GM18520 (cell line): ENCODE measurements around the gene GRM7.

Source experiments
- ATAC-seq: cut with Tn5 transposase; IDR thresholded peaks from one replicate; pipeline ENCODE4 v1.9.1; 2021; ENCODE audit not compliant: unreplicated experiment

The GRM7 gene

DNA sequence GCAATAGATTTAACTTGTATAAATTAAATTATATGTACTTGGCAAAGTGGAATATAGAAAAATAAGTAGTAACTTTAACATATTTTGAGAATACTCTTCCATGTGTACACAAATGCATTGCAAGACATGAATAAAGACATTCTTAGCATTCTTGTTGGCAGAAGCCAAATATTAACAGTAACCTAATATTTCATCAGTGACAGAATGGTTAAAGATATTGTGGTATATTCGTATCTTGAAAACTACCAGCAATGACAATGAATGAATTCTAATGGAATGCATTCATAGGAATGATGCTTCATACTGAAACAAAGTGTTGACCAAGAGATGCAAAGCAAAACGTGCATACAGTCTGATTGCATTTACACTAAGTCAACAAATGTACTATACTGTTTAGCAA lies 524.7 kb downstream of the GRM7 start:
- ATAC-seq: no peak

DNA sequence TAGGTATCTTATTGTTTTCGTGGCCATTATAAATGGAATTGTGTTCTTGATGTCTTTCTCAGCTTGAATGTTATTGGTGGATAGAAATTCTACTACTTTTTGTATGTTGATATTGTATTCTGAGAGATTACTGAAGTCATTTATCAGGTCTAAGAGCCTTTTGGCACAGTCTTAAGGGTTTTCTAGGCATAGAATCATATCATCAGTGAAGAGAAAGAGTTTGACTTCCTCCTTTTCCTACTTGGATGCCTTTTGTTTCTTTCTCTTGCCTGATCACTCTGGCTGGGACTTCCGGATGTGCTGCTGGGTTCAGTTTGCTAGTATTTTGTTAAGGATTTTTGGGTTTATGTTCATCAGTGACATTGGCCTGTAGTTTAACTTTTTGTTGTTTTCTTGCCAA lies 527.1 kb downstream of the GRM7 start:
- no peak for ATAC-seq

DNA sequence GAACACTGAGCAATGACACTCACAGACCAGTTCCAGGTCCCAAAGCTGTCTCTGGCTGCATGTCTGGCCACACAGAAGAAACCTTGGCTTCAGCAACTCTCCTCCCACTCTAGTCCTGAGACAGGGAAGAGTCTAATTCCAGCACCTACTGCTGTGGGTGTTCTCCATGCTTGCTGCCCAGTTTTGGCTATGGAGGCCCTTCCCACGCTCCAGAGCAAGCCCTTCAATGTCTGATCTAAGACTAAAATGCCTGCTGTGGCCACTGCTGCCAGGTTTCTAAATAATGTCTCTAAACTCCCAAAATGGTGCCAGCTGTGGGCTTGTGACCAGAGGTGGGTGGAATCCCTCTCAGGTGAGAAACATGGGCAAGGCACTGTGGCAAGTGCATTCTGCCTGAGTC lies 531.3 kb downstream of the GRM7 start:
- no peak for ATAC-seq

DNA sequence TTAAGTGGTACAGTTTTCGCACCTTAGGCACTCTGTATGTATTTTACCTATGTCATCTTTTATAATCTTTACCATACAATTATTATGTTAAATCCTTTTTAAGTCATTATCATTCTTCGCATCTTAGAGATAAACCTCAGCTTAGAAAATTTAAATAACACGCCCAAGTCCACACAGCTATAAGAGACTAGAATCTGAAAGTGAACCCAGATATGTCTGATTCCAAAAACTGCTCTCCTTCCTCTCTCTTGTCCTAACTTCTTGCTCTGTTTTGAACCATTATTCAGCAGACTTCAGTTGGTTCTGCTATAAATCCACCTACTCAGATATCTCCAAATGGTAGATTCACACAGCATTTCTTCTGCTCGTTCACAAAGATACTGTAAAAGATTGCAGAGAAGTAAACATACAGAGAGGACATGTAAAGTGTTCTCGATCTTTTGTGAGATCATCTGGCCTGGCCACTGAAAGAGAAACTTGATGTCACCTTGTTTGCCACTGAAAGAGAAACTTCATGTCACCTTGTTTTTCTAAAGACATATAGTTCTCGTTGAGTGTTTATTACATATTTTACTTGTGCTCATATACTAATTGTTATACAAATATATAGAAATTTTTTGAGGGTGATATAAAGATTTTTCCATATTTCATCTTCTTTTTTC lies 533.2 kb downstream of the GRM7 start:
- ATAC-seq: peak; percentile 62

DNA sequence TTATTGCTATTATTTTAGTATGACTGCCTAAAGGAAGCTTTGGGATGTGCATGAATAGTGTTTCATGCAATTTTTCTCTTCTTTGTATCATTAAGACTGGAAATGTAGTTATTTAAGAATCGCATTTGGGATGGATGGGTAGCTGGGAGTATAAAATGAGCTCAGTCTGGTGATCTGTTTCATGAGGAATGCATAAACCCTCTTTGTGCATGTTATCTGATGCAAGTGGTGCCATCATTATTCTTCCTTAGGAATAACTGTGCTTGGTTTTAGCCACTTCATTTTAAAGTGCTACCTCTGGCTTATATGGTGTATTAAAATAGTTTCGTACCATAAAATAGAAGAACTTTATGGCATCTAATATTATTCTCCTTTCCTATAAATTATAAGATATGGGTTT lies 535.6 kb downstream of the GRM7 start:
- no peak for ATAC-seq

DNA sequence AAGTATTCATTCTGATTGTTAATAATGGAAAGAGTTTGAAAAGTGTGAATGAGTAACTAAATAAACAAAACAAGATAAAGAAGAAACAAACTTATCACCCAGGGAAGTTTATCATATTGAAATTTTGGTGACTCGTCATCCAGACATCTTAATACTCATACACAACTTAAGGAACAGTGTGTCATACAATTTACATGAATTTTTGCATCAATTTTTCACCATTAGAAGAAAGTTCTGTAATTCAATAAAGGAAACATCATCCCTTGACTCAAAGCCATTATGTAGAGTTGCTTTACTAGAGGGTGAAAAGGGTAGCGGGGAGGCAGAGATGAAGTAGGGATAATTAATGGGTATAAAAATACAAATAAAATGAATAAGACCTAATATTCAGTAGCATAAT lies 536.2 kb downstream of the GRM7 start:
- no peak for ATAC-seq

DNA sequence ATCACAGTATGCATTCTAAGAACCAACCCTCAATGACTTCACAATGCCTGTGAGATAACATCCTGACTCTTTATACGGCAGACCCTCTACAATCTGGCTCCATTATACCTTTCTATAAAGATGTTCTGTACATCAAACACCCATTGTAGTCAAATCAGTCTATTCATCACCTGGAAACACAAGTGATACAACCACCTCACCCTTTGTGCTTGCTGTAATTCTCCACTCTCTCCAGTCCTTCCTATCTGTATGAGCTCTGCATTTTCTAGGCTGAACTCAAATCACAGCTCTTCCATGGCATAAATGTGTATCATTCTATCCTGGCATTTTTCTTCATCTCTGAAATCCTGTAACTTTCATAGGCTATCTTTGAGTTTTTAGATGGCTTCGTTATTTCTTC lies 539.4 kb downstream of the GRM7 start:
- no peak for ATAC-seq

DNA sequence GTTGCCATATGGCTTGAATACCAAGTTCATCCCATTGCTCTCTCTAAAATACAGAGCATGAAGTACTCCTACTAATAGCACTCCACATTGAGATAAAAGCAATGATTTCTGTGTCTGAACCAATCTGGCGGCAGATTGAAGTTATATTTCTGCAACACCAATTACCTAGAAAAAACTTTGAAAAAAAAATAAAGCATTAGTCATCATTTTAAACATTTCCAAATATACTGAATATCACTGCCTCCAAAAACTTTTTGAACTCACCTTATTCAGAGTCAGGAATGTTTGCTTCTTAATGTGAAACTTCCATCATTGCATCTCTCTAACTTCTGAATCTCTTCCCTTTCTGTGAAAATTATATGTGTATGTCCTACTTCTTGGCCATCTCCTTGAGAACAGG lies 540.5 kb downstream of the GRM7 start:
- ATAC-seq: no peak

DNA sequence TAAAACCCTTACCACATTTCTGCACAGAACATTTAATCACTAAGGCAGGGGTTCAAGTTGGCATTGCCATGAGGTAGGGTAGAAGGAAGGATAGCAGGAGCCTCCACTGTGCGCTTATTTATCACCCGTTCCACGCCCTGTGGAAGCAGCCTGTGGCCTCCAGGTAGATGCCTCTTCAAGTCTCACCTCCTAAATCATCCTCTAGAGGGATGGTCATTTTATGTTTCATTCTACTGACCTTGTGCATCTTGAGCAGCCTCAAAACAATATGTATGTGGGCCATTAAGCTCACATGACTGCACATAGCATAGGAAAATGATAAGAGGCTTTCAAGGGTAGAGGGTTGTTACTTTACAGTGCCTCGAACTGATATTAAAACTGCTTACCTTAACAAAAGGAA lies 546.2 kb downstream of the GRM7 start:
- ATAC-seq: no peak

DNA sequence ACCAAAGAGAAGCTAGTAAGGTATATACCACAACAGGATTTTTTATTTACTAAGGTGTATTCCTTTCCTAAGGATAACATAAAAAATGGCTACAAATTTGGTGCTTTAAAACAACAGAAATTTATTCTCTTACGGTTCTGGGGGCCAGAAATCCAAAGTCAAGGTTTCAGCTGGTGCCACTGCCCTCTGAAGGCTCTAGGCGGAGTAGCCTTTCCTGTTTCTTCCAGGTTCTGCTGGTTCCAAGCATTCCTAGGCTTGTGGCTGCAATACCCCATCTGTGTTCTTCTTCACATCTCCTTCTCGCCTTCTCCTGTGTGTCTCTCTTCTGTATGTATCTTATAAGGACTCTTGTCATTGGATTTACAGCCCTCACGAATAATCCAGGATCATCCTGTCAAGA lies 549.9 kb downstream of the GRM7 start:
- no peak for ATAC-seq

DNA sequence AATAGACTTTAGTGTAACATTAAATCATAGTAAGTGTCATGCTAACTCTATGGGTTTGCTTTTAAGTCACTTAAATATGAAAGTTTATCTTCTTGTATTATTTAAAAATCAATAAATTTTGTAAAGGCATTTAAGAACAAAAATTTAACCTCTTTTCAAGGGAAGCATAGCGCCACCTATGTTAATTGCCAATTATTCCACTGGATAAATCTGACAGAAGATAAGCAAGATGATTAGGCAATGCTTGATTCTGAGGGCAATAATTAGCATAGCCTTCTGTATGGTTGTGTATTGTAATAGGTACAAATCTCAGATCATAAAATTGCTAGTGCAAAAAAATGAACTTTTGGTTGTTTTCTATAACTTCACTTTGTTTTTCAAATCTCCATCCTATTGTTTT lies 560.1 kb downstream of the GRM7 start:
- no peak for ATAC-seq

DNA sequence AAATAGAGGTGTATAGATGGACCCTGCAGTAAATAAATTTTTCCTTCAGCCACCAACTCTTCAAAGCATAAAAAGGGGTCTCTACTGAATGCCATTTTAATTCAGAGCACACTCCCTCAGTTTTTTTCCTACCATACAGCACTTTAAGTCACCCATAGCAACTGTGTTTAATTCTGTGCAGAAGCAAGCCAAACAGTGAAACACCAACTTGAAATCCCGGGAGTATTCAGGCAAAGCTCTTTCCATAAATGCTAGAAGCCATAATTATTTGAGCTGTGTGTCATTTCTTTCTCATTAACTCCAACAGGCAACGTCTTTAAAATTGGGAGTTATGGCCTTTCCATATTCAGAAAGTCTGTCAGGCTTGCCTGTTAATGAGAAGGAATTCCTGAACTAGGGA lies 562.1 kb downstream of the GRM7 start:
- ATAC-seq: no peak

DNA sequence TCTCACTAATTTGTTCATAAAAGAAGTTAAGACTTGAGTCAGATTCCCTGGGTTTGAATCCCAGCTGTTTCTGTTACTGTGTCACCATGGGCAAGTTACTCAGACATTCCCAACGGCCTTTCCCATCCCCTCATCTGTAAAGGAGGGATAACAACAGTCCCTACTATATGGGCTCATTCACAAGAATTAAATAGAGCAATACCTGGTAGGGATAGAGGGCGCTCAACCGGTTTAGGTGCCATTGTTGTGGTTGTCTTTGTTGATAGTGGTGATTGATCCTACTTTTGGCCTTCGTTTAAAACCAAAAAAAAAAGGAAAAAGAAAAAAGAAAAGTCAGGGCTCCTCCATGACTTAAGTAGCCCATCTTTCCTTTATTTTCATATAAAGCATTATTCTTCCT lies 563.1 kb downstream of the GRM7 start:
- ATAC-seq: no peak

DNA sequence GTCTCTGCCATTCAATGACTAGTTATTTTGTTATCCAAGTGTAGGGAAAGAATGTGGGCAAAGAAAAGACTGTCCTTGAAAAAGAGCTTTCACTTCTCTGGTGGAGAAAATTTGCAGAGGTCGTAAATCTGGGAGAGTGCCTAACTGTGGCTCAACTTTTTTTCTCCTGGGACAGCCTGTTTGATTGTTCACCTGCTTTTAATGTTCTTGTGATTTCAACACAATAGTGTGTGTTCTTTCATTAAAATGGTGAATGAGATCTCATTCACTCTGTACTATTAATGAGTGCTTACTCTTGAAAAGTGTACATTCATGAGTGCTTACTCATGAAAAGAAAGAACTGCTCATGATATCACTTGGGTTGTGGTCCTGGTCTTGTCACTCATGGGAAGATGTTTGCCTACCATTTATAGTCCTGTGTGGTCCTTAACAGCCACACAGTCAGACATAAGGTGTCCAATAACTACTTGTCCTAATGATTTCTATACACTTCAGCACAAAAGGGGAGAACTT lies 567.3 kb downstream of the GRM7 start:
- no peak for ATAC-seq

DNA sequence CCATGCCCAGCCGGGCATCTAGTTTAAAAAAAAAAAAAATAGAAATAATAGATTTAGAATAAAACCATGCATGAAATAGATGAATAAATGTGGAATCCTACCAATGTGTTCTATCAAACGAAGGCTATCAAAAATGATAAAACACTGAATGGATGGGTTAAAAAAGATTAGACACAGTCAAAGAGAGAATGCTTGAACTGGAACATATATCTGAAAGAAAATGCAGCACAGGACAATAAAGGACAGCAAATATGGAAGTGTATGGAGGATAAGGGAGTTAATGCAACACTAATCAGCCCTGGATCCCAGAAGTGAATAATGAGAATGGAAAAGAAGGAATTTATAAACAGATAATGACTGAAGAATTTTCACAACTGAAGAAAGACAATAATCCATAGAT lies 571.7 kb downstream of the GRM7 start:
- ATAC-seq: no peak

DNA sequence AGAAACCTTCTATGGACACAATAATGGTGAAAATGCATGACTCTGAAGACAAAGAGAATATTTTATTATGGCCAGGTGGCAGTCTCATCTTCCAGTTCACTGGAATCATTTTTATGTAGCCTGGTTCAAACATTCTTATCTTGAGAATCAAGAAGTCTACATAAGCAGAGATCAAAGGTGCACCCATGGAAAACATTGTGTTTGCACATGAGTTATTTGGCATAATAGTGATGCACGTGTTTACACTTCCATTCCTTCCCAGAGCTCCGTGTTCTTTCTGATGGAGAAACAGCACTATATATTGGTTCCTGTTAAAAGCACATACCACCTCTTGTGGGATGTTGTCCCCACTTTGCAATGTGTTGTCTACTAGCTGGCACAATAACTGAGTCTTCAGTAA lies 572.2 kb downstream of the GRM7 start:
- no peak for ATAC-seq

DNA sequence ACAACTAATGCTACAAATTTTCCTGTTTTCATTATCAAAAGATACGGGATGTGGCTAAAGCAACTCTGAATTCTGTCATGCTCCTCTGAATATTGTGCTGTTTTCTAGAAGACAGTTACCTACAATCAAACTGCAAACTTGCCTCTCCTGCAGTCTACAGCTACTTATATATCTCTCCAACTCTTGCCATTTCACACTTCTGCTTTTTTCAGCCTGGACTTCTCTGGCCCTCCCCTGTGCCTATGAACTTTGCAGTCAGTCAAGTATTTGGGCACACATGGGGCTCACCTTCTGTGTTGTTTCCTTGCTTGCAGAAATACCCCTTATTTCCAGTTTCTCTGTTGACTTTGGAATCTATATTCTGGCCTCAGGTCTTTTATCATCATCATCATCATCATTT lies 575.6 kb downstream of the GRM7 start:
- ATAC-seq: no peak

DNA sequence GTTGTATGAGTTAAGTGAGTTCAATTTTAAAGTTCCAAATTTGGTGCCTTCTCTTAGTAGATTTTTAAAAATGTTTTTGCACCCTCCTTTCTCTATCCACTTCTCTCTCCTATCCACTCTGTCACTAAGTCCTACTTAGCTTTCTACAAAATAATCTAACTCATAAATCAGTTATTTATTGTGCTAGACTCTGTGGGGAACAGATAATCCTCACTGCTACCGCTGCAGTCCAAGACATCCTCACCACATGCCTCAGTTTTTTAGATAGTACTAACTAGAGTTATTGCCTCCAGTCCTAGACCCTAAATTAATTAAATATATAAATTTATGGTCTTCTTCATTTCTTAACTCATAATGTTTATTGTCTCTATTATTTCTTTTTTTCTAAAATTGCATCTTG lies 576.3 kb downstream of the GRM7 start:
- ATAC-seq: no peak

DNA sequence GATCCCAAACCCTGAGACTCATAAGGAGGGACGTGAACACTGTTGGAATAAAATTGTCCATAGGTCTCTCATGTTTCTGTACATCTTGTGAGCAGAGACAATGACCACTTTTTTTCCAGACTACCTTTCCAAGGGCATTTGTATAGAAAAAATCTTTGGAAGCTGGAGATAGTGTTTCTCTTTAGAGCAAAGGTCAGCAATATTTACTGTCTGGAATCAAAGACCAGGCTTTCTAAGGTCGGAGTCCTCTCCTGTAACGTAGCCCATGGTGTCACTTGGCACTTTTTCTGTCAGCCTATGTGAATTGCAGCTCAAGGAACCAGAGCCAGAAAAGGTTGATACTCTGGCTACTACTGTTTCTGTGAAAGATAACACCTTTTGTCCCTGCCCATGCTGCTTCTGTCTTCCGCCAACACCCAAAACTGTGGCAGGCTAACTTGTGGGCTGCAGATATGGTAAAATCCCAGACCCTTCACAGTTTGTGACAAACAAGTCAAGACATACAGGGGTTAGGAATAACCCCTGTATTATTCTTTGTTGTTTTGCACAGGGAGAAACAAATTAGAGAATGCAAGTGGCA lies 578.3 kb downstream of the GRM7 start:
- no peak for ATAC-seq

DNA sequence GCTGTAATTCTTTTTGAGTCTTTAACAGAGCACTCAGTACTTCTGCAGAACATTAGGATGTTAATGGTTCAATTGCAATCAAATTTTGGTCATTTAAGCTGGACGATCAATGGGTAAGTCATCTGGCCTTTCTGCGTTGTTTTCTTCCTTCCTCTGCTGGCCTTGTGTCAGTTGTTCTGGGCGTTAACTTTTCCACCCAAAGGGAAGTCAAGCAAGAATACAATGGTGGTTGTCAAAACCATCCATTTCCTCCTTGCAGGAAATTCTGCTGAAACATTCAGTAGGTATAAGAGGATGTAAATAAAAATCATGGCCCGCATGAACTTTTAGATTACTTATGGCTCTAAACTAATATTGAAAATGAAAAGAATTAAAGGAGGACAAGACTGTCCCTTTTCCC lies 584.0 kb downstream of the GRM7 start:
- no peak for ATAC-seq

DNA sequence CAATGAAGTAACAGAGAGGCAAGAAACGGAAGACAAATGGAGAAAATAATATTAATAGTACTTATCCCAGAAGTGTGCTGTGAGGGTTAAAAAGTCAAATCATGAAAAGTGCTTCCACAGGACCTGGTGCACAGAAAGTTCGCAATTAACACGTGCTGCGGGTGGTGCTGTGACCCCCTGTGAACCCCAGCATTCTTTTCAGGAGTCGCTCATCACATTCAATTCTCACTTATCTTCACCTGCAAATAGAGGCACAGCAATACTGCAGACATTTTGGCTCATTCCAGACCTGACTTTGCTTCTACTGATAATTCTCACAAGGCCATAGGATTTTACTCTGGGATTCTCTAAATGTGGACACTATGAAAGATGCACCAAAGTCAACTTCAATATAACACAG lies 584.4 kb downstream of the GRM7 start:
- no peak for ATAC-seq

DNA sequence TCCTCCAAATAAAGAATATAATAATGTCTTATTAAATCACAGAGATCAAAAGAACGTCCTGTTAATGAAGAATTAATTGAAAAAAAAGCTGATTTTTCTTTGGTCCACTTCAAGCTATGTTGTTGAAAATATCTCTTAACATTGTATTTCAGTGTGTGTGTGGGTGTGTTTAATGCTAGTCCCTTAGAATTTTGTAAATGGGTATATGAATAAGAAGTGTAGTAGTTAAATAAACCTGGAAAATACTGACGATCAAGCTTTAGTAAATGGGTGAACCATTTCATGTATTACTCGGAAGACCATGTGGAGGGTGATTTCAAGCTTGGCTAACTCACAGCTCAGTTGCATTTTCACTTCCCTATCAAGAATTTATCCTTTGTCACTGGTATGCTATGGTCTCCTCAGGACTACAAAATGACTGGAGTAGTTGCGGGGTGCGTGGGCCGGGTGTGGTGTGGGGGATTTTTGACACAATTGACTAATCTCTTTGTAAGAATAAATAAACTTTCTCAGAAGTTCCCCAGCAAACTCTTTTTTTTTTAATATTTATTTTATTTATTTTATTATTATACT lies 586.4 kb downstream of the GRM7 start:
- peak; percentile 94 for ATAC-seq

DNA sequence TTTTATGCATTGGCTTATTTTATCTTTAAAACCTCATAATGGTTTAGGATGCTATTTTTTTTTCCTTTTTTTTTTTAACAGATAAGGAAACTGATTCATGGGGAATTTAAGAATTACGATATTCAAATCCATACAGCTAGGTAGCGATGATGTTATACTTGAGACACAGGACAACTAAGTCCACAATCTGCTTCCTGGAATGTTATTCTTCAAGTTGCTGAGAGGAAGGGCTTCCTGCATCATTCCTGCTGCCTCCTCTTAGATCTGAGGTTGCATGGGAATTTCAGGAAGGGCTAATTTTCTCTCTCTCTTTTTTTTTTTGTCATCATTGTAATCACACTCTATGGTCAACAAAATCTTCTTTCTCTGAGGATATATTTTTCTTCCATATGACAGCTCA lies 595.5 kb downstream of the GRM7 start:
- no peak for ATAC-seq
